SHP77 (cell line): ENCODE results near the gene SLC7A9.
"Not testable (repeated sequence)": the region's sequence is repeated elsewhere in the genome, so short reads cannot be mapped to it uniquely, and the experiment has no call there.

Experiments used
- DNase-seq, 2 experiments: peaks; one replicate each; lab custom pipeline; 2025; lab: John Stamatoyannopoulos, UW

SLC7A9 gene

DNA sequence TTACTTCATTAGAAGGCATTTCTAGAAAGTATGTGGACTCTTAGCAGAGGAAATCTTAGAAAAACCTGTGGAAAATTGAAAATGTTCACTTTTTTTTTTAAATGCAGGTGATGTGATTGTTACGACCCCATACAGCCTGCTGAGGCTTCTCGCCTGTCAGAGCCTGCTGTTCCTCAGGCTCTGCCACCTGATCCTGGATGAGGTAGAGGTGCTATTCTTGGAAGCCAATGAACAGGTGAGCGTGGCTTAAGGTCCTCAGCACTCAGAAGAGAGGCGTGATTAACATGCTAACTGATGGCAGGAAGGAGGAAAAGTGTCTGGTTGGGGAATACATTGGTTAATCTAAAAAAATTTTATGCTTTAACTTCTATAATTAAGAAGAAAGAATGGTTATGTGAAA, 71.4 kb downstream of the SLC7A9 start:
- no peak for DNase-seq

DNA sequence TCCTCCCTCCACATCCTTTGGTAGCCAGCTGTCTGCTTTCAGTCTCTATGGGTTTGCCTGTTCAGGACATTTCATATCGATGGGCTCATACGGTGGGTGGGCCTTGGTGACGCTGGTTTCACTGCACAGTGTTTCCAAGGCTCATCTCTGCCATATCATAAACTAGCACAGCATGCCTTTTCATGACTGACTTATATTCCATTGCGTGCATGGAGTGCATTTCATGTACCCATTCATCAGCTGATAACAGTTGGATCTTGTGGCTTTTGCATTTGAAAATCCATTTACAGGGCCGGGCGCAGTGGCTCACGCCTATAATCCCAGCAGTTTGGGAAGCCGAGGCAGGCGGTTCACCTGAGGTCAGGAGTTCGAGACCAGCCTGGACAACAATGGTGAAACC, 80.1 kb downstream of the SLC7A9 start:
- no peak for DNase-seq

DNA sequence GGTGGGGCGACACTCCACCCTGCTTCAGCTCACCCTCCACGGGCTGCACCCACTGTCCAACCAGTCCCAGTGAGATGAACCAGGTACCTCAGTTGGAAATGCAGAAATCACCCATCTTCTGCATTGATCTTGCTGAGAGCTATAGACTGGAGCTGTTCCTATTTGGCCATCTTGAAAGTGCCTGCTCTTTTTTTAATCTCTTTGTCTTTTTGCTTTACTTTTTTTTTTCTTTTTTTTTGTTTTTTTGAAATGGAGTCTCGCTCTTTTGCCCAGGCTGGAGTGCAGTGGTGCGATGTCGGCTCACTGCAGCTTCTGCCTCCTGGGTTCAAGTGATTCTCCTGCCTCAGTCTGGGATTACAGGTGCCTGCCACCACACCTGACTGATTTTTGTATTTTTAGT, 81.7 kb downstream of the SLC7A9 start:
- not testable (repeated sequence) for DNase-seq

DNA sequence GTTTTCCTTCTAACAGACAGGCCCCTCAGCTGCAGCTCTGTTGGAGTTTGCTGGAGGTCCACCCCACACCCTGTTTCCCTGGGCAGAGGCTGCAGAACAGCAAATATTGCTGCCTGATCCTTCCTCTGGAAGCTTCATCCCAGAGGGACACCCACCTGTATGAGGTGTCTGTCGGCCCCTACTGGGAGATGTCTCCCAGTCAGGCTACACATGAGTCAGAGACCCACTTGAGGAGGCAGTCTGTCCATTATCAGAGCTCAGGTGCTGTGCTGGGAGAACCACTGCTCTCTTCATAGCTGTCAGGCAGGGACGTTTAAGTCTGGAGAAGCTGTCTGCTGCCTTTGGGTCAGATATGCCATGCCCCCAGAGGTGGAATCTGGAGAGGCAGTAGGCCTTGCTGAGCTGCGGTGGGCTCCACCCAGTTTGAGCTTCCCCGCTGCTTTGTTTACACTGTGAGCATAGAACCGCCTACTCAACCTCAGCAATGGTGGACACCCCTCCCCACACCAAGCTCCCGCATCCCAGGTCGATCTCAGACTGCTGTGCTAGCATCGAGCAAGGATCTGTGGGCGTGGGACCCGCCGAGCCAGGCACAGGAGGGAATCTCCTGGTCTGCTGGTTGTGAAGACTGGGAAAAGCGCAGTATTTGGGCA, 82.3 kb downstream of the SLC7A9 start:
- not testable (repeated sequence) for DNase-seq

DNA sequence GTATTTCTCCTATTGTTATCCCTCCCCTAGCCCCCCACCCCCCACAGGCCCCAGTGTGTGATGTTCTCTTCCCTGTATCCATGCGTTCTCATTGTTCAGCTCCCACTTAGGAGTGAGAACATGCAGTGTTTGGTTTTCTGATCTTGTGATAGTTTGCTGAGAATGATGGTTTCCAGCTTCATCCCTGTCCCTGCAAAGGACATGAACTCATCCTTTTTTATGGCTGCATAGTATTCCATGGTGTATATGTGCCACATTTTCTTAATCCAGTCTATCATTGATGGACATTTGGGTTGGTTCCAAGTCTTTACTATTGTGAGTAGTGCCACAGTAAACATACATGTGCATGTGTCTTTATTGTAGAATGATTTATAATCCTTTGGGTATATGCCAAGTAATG, 87.5 kb downstream of the SLC7A9 start:
- DNase-seq, result not testable (repeated sequence)

DNA sequence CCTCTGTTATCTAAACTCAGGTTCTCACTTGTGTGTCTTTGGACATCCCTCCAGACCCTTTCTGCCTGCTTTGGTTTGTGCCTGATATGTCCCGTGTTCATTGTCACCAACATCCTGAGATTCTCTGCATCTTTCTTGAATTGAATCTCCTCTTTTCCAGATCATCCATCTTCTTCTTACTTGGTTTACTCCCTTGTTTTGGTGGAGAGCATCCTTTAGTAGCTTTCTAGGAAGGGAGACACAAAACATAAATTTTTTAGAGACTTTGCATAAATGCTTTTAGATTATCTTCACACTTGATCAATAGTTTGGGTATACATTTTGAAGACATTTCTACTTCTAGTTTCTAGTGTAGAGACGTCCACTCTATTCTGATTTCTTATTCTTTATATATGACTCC, 88.3 kb downstream of the SLC7A9 start:
- DNase-seq, result no peak
